Fibroblast of mammary gland (primary cell): ENCODE measurements around the gene GDE1.

Source experiments
- DNase-seq: peaks from one replicate; pipeline ENCODE4 v3.0.0-alpha.2; 2010; ENCODE audit warnings: low read depth
- H3K4me3 ChIP-seq: 2 replicates; pipeline ENCODE4 v1.5.1; 2011; ENCODE audit warnings: low read depth, mild to moderate bottlenecking, low read length, moderate library complexity; ENCODE audit not compliant: control insufficient read depth
- TF ChIP-seq, protein P1 (sequence below): conservative IDR thresholded peaks from 2 replicates; pipeline ENCODE4 v1.5.1; 2011; ENCODE audit warnings: low read depth, low read length, inconsistent platforms; ENCODE audit not compliant: control insufficient read depth, insufficient read depth

GDE1 gene

DNA sequence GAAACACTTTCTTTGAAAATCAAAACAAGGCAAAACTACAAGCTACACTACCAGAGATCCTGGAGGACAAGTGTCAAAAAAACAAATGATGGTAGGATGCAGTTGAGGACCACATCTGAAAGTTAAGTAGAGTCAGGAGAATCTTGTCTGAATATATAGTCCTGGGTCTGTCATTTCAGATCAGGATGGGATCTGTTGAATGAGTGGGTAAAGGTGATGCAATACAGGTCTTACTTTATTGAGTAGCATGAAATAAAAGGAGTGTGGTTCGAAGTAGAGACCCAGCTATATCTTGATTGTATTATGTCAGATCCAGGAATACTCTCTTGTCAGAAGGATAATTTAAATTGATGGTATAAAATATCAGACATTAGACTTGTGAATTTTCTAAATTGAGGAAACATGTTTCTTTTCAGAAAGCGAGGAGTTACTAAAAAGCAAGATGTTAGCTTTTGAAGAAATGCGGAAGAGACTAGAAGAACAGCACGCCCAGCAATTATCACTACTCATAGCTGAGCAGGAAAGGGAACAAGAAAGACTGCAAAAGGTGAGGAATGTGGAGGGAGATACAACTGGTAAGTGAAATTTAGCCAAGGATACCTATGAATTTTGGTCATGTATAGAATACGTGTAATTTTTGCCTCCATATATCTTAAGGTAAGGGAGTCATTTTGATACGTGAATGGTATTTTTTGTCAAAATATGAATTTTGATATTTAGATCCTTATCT lies 18.5 kb upstream of the GDE1 start:
- no peak overlapping the region for H3K4me3 ChIP-seq
- no peak for DNase-seq
- TF ChIP-seq, protein P1, sequence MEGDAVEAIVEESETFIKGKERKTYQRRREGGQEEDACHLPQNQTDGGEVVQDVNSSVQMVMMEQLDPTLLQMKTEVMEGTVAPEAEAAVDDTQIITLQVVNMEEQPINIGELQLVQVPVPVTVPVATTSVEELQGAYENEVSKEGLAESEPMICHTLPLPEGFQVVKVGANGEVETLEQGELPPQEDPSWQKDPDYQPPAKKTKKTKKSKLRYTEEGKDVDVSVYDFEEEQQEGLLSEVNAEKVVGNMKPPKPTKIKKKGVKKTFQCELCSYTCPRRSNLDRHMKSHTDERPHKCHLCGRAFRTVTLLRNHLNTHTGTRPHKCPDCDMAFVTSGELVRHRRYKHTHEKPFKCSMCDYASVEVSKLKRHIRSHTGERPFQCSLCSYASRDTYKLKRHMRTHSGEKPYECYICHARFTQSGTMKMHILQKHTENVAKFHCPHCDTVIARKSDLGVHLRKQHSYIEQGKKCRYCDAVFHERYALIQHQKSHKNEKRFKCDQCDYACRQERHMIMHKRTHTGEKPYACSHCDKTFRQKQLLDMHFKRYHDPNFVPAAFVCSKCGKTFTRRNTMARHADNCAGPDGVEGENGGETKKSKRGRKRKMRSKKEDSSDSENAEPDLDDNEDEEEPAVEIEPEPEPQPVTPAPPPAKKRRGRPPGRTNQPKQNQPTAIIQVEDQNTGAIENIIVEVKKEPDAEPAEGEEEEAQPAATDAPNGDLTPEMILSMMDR = no peak

DNA sequence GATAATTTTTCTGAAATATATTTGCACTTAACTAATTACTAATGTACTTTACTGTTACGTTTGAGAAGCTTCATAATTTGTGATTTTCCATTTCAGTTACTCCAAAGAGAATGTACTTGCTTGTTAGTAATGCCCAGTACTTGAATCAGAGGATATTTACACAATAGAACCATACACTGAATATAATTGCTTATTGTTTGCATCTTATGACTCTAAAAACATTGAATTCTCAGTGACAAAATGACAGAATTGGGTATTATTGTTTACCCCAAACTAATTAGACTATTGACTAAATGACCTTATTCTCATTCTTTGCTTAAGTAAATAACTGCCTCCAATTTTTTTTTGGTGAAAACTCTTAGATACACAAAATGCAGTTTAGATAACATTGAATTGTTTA lies 10.7 kb upstream of the GDE1 start:
- TF ChIP-seq, protein P1 = no peak
- DNase-seq = no peak
- no peak overlapping the region for H3K4me3 ChIP-seq

DNA sequence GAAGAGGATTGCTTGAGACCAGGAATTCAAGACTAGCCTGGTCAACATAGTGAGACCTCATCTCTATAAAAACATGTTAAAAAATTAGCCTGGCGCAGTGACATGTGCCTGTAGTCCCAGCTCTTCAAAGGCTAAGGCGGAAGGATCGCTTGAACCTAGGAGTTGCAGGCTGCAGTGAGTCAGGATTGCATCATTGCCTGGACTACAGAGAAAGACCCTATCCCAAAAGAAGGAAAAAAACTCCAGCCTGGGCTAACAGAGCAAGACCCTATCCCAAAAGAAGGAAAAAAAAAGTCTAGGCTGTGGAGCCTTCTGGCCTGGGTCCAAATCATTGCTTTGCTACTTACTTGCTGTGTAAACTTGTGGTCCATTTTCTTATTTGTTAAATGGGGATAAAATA lies 6.8 kb upstream of the GDE1 start:
- peak; percentile 7 for DNase-seq
- no peak overlapping the region for H3K4me3 ChIP-seq
- TF ChIP-seq, protein P1 = no peak

DNA sequence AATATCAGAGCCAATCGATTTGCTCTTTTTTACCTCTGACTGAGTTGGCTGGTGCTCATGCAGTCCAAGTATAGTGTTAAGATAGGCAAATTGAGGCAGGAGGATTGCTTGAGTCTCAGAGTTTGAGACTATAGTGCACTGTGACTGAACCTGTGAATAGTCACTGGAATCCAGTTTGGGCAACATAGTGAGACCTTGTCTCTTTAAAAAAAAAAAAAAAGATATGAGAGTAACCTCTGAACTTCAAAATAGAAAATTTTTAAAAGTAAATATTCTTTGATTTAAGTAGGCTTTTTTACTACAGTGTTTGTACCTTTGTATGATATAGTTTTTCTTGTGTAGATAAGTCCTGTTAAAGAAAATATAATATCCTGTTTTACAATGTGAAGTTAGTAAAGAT lies 5.3 kb upstream of the GDE1 start:
- TF ChIP-seq, protein P1 = no peak
- DNase-seq = no peak

DNA sequence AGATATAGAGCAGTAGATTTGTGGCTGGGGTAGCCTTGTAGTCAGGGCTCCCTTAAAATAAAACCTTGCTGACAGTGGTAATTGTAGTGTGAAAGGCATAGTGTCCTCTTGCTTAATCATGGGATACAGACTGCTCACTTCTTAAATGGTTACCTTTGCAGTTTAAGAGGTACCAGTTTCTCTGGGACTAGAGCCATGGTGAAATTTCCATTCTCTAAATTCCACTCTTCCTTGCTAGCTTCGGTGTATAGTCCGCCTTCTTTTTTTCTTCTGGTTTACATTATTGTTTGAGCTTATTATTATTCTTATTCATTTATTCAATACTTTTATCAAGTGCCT lies 3.5 kb upstream of the GDE1 start:
- H3K4me3 ChIP-seq = peak overlapping the region; percentile 94
- TF ChIP-seq, protein P1 = no peak
- no peak for DNase-seq

More for the DNA sequence above, 5.3 kb upstream of the GDE1 start:
- no peak overlapping the region for H3K4me3 ChIP-seq

DNA sequence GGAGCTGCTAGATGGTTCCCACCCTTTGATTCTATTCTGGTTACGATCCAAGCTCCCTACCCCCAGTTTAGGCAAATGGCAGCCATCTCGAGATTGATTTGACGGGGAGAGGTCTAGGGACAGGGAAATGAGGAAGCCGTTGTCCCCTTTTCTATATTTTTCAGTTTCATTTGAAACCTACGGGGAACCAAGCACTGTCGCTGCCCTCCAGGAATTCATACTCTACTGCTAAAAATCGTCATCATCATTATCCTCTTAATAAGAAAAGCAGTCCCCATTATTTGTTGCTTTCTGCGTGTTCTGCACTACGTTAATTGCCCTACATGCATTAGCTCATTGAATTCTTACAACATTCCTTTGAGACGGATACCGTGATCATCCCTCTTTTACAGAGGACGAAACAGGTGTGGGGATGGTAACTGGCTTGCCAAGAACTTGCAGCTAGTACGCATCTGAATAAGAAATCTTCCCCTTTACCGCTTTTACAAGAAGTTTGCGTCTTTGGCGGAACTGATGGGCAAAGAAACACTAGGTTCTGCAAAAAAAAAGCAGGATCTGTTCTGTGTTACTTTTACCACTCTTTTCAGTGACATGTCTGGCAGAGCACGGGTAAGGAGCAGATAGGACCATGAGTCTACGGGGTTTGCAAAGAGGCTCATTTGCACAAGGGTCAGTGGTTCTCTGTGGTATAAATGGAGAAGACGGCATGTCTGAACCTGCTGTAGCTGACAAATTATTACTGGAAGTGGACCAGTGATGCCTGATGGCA lies 2.9 kb upstream of the GDE1 start:
- DNase-seq = no peak
- TF ChIP-seq, protein P1 = no peak
- peak overlapping the region; percentile 94 for H3K4me3 ChIP-seq
